HG02885 (cell line): Measurements from ENCODE around the gene GP1BB.
"Not testable (repeated sequence)": the region's sequence is repeated elsewhere in the genome, so short reads cannot be mapped to it uniquely, and the experiment has no call there.

Source experiments
- ATAC-seq: cut with Tn5 transposase; IDR thresholded peaks from one replicate; pipeline ENCODE4 v1.9.1; 2021; ENCODE audit warnings: mild to moderate bottlenecking; ENCODE audit not compliant: unreplicated experiment, poor library complexity

The GP1BB gene

GRCh38 chr22:19724927-19725661, 1.8 kb downstream of the GP1BB start:
- no peak for ATAC-seq

GRCh38 chr22:19726064-19726788, 2.9 kb downstream of the GP1BB start:
- not testable (repeated sequence) for ATAC-seq

- no peak for ATAC-seq
Observed at GRCh38 chr22:19727310-19728150, 4.2 kb downstream of the GP1BB start.

- no peak for ATAC-seq
Observed at GRCh38 chr22:19728271-19728670, 4.9 kb downstream of the GP1BB start.

- no peak for ATAC-seq
Observed at GRCh38 chr22:19728836-19729235, 5.5 kb downstream of the GP1BB start.

- no peak for ATAC-seq
Observed at GRCh38 chr22:19729507-19729906, 6.2 kb downstream of the GP1BB start.

GRCh38 chr22:19730198-19730597, 6.9 kb downstream of the GP1BB start:
- no peak for ATAC-seq

GRCh38 chr22:19730655-19731360, 7.5 kb downstream of the GP1BB start:
- no peak for ATAC-seq

- no peak for ATAC-seq
Observed at GRCh38 chr22:19731361-19732135, 8.2 kb downstream of the GP1BB start.

GRCh38 chr22:19732403-19733113, 9.2 kb downstream of the GP1BB start:
- ATAC-seq: no peak

- ATAC-seq: no peak
Observed at GRCh38 chr22:19733755-19734154, 10.4 kb downstream of the GP1BB start.

- no peak for ATAC-seq
Observed at GRCh38 chr22:19734163-19734562, 10.8 kb downstream of the GP1BB start.

GRCh38 chr22:19734837-19735382, 11.6 kb downstream of the GP1BB start:
- no peak for ATAC-seq

- no peak for ATAC-seq
Observed at GRCh38 chr22:19735665-19736510, 12.5 kb downstream of the GP1BB start.

GRCh38 chr22:19737846-19738663, 14.7 kb downstream of the GP1BB start:
- no peak for ATAC-seq

- ATAC-seq: no peak
Observed at GRCh38 chr22:19738664-19739447, 15.5 kb downstream of the GP1BB start.
